Activated naive CD4-positive, alpha-beta T cell treated with anti-CD3 and anti-CD28 coated beads for 36 hours (primary cell): ENCODE data around the gene SCN4B. TPM values are rescaled to one million over a fixed set of nuclear protein-coding genes. Genes with fewer than 3 reads are reported as not detected.
"Not testable (repeated sequence)": the region's sequence is repeated elsewhere in the genome, so short reads cannot be mapped to it uniquely, and the experiment has no call there.

Experiments used
- CTCF ChIA-PET: fragments of 350-600 bp; sonication (Branson Sonifier 250); formaldehyde crosslinking; loops from one replicate; lab custom pipeline; 2021; ENCODE audit warnings: antibody characterized with exemption; lab: Charles Lee
- DNase-seq: peaks from one replicate; pipeline ENCODE4 v3.0.0-alpha.2; 2020
- H3K27ac Mint-ChIP-seq: one replicate; pipeline ENCODE4 v1.8.0; 2021; ENCODE audit warnings: mild to moderate bottlenecking, mixed read lengths
- H3K27me3 Mint-ChIP-seq: one replicate; pipeline ENCODE4 v1.8.0; 2021; ENCODE audit warnings: low read depth, mixed read lengths
- H3K36me3 Mint-ChIP-seq: one replicate; pipeline ENCODE4 v1.8.0; 2021; ENCODE audit warnings: low read depth, mixed read lengths
- H3K4me1 Mint-ChIP-seq: one replicate; pipeline ENCODE4 v1.8.0; 2021; ENCODE audit warnings: low read depth, mixed read lengths
- H3K4me3 Mint-ChIP-seq: one replicate; pipeline ENCODE4 v1.8.0; 2021; ENCODE audit warnings: mild to moderate bottlenecking, moderate library complexity, mixed read lengths
- H3K9me3 Mint-ChIP-seq: one replicate; pipeline ENCODE4 v1.8.0; 2021; ENCODE audit warnings: mixed read lengths
- intact Hi-C: fragments of 100-400 bp; cut with micrococcal nuclease; formaldehyde crosslinking; loops from one replicate; pipeline ENCODE4 v1.15.1; 2023
- total RNA-seq, 2 experiments: library from RNA; stranded (reverse); gene quantifications; one replicate each; pipeline ENCODE4 v1.2.3, GENCODE V29; 2021

The SCN4B gene, protein sequence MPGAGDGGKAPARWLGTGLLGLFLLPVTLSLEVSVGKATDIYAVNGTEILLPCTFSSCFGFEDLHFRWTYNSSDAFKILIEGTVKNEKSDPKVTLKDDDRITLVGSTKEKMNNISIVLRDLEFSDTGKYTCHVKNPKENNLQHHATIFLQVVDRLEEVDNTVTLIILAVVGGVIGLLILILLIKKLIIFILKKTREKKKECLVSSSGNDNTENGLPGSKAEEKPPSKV
- under 1 TPM; 0.07 to 0.12 TPM for total RNA-seq

DNA sequence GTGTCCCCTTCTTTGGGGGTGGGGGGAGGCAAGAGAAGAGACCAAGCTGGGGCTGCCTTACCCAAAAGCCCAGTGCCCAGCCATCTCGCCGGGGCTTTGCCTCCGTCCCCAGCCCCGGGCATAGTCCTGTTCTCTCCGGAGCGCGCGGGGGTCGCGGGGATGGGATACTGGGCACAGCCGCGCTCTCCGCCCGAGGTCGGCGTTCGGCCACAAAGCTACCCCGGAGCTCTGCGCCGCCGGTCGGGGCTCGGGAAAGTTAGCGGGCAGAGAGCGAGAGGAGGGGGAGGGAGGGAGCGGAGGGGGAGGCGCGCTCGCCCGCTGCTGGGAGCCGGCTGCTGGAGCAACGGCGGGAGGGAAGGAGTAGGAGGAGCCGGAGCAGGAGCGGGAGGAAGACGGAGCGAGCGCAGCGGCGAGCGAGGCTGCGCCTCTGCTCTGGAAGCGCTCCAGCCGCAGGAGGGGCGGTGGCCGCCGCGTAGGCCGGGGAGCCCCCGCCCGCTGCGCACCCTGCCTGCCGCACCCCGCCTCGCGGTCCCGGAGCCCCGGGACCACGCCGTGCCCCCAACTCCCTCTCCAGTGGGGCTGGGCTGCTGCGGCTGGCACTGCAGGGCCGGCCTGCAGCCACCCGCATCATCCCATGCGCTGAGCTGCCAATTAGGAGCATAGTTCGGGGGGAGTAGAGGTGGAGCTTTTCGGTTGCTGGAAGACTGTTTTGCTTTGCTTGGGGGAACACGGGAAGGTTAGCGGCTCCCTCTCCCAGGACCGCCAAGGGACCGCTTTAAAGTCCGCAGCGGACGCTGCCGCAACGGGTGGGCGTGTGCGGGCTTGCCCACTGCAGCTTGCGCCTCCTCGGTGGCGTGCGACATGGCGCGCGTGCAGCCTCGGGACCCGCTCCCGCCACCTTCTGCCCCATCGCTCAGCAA lies at the start of gene SCN4B:
Gene SCN4B, minus strand, starts transcription at position 272 of the 920 bp plus-strand sequence. Its CDS starts 150 bp downstream, at position 122.
- Mint-ChIP-seq H3K4me3 (peak within 1 kb of the TSS; percentile 60), H3K27ac (no peak within 1 kb of the TSS), H3K27me3 (peaks cover 58% of the 10 kb centered on the region), H3K4me1 (peaks cover 11% of the 10 kb centered on the region), H3K9me3 (no peaks in the 10 kb centered on the region), H3K36me3 (no peaks in the 10 kb centered on the region)
- no peak for DNase-seq
- CTCF ChIA-PET: interaction anchor here (1.0 to 2.2 kb wide), 2 partner anchors 8 to 19 kb away, joined by 3 to 14 read pairs; no protein-coding TSS in a partner anchor
- intact Hi-C loops: no loop called here

DNA sequence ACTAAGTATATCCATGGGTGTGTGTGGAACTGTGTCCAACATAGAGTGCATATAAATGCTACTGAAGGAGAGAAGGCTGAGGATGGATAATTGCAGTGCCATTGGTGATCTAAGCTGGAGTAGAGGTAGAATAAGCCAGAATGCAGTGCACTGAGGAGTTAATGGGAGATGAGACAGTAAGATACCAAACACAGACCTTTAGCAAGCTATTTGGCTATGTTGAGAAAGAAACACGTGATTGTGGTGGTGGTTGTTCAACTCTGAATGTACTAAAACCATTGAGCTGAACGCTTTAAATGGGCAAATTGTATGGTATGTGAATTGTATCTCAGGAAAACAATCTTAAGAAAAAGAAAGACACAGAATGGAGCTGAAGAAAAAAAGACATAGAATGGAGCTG lies 49.3 kb upstream of the SCN4B start:
- Mint-ChIP-seq H3K27me3 (no peaks in the 10 kb centered on the region), H3K9me3 (no peaks in the 10 kb centered on the region), H3K4me3 (no peak overlapping the region), H3K4me1 (peaks cover 12% of the 10 kb centered on the region), H3K36me3 (peaks cover 25% of the 10 kb centered on the region), H3K27ac (no peak overlapping the region)
- CTCF ChIA-PET: interaction anchor here (0.7 to 2.0 kb wide), 10 partner anchors 10 to 146 kb away, joined by 3 to 7 read pairs (median 4); partner anchors contain the start of genes JAML and MPZL3
- intact Hi-C loops: loop anchor here (1.0 kb wide), 2 partner anchors 15 to 39 kb away; no protein-coding TSS in a partner anchor
- DNase-seq: no peak

DNA sequence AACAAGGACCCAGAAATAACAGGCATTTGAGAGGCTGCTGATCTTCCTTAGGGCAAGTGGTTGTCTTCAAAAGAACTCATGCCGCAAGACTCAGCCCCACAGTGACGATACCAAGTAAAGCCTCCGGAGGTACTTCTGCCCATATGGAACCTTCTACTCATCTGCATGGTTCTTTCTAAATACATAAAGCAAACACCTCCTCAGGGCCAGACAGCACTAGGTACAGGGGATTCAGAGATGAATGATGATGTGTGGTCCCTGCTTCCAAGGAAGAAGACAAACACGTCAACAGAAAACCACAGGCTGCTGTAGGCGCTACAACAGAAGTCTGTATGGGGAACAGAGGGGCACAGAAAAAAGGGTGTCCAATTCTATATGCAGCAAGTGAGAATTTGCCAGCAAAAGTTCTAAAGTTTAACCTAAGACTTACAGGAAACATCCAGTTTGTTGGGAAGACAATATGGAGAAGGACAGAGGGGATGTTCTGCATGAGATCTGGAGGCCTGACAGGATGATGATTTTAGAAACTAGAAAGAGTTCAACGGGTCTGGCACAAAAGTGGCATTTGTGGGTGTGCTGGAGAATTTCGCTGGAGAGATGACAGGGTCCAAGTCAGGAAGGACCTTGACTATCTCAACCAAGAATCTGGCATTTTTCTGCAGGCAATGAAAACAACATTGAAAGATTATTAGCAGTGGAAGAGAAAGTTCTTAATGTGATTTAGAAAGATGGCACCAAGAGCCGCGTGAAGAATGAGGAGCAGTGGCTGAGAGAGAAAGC lies 48.5 kb upstream of the SCN4B start:
- DNase-seq: peak; percentile 41
- H3K4me3 Mint-ChIP-seq: no peak overlapping the region
- no peaks in the 10 kb centered on the region for H3K9me3 Mint-ChIP-seq
- H3K4me1 Mint-ChIP-seq: peaks cover 12% of the 10 kb centered on the region
- intact Hi-C loops: loop anchor here (1.0 kb wide), 1 partner anchor 40 kb away; no protein-coding TSS in a partner anchor
- H3K27me3 Mint-ChIP-seq: no peaks in the 10 kb centered on the region
- H3K36me3 Mint-ChIP-seq: peaks cover 19% of the 10 kb centered on the region
- H3K27ac Mint-ChIP-seq: no peak overlapping the region
- CTCF ChIA-PET: interaction anchor here (1.7 to 2.0 kb wide), 2 partner anchors 15 to 81 kb away, joined by 3 to 7 read pairs; no protein-coding TSS in a partner anchor

DNA sequence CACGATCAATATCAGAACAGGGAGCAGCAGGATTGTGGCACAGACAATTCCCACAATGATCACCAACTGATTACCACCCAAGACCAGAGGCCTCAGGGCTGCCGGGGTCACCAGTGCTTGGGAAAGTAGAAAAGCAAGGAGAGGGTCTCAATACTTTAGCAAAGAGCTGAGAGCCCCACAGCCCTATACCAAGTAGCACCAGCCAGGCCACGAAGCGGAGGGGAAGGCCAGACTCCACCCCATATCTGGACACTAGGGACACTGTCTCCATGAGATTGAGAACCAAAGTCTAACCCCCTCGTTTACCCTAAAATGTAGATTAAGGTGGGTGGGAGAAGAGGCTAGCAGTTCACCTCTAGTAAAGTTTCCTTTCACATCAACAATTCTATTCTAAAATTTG lies 47.9 kb upstream of the SCN4B start:
- DNase-seq: no peak
- H3K27ac Mint-ChIP-seq: no peak overlapping the region
- peaks cover 13% of the 10 kb centered on the region for H3K36me3 Mint-ChIP-seq
- peaks cover 12% of the 10 kb centered on the region for H3K4me1 Mint-ChIP-seq
- CTCF ChIA-PET: interaction anchor here (1.7 to 2.8 kb wide), 5 partner anchors 42 to 88 kb away, joined by 3 to 36 read pairs (median 30); partner anchors contain the start of gene MPZL2
- H3K4me3 Mint-ChIP-seq: no peak overlapping the region
- no peaks in the 10 kb centered on the region for H3K27me3 Mint-ChIP-seq
- no peaks in the 10 kb centered on the region for H3K9me3 Mint-ChIP-seq
- intact Hi-C loops: no loop called here

DNA sequence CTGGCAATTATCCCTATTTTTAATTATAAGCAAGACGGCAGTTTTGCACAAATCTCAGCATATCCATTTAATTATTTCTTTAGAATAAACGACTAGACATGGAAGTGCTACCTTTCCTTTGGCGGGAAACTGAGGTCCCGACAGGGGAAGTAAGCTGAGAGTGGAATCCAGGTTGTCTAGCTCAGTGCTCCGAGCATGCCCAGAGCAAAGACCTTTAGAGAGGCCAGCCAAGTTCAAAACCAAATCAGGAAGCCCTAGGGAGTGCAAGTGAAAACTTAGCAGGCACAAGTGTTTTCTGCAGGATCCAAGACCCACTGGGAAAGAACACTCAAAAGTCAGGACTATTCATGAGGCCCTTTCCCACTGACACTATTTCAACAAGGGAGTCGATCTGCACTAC lies 46.5 kb upstream of the SCN4B start:
- H3K9me3 Mint-ChIP-seq: no peaks in the 10 kb centered on the region
- peaks cover 12% of the 10 kb centered on the region for H3K4me1 Mint-ChIP-seq
- peaks cover 13% of the 10 kb centered on the region for H3K36me3 Mint-ChIP-seq
- no peaks in the 10 kb centered on the region for H3K27me3 Mint-ChIP-seq
- peak overlapping the region; percentile 67 for H3K27ac Mint-ChIP-seq
- DNase-seq: no peak
- CTCF ChIA-PET: interaction anchor here (0.6 to 2.8 kb wide), 47 partner anchors 8 to 178 kb away, joined by 3 to 42 read pairs (median 6); partner anchors contain the start of genes CD3D, CD3E, JAML and MPZL2
- intact Hi-C loops: loop anchor here (5.0 kb wide), 1 partner anchor 288 kb away; no protein-coding TSS in a partner anchor
- H3K4me3 Mint-ChIP-seq: no peak overlapping the region

DNA sequence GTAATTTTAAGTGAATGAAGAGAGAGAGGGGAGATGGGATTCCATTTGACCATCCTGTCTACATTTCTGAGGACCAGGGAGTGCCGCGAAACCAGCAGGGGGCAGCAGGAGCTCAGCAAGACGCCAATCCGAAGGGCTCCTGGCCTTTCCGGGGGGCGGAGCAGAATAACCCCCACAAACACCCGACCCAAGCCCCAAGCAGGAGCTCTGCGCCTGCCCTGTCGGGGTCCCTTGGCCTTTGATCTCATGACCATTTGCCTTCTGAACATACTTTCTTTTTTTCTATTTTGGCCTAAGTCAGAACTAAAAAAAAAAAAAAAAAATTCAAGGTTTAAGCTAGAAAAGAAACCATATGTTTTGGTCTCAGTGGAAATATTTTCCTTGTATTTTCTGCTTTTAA lies 45.7 kb upstream of the SCN4B start:
- H3K27ac Mint-ChIP-seq: peak overlapping the region; percentile 69
- CTCF ChIA-PET: interaction anchor here (0.6 to 2.8 kb wide), 55 partner anchors 9 to 237 kb away, joined by 3 to 42 read pairs (median 6); partner anchors contain the start of genes CD3D, CD3E, JAML and MPZL2
- H3K36me3 Mint-ChIP-seq: peaks cover 17% of the 10 kb centered on the region
- peak; percentile 88 for DNase-seq
- no peaks in the 10 kb centered on the region for H3K27me3 Mint-ChIP-seq
- H3K4me3 Mint-ChIP-seq: no peak overlapping the region
- H3K9me3 Mint-ChIP-seq: no peaks in the 10 kb centered on the region
- peaks cover 12% of the 10 kb centered on the region for H3K4me1 Mint-ChIP-seq
- intact Hi-C loops: loop anchor here (1.0 to 5.0 kb wide), 3 partner anchors 46 to 289 kb away; no protein-coding TSS in a partner anchor

DNA sequence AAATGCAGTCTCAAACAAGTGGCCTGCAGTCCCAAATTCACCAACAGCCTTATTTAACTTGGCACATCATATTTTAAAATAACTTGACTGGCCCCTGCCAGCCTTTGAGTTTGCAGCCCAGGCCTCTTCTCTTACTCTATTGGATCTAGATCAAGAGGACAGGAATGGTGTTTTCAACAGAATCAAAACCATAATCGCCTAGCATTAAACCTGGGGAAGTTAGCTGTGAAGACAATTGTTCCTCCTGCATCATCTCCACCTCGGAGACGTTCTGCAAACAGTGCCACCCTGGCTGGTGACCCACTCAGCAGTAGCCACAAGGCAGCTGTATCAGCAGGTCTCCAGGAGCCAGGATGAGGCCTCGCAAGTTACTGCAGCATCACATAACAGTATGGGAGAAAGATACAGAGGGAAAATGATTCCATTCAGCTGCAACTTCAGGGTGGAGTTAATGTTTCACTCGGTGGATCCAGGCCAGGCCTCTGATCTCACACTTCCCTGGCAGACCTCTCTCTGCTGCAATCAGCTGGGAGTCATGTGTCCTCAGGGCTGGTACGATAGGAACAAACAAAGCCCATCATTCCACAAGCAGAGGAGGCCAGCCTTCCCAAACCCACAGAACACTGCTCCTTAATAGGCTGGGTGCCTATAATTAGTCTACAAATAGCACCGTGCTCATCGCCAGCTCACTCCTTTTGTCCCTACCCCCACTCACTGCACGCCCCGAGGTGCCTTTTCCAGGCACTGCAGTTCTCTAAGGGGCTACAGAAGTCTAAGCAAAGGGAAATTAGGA lies 42.4 kb upstream of the SCN4B start:
- peaks cover 37% of the 10 kb centered on the region for H3K36me3 Mint-ChIP-seq
- CTCF ChIA-PET: interaction anchor here (0.9 to 1.4 kb wide), 3 partner anchors 21 to 24 kb away, joined by 3 read pairs; no protein-coding TSS in a partner anchor
- H3K27ac Mint-ChIP-seq: no peak overlapping the region
- no peak for DNase-seq
- H3K27me3 Mint-ChIP-seq: no peaks in the 10 kb centered on the region
- intact Hi-C loops: loop anchor here (5.0 kb wide), 1 partner anchor 292 kb away; no protein-coding TSS in a partner anchor
- H3K4me1 Mint-ChIP-seq: peaks cover 12% of the 10 kb centered on the region
- peaks cover 7% of the 10 kb centered on the region for H3K9me3 Mint-ChIP-seq
- H3K4me3 Mint-ChIP-seq: no peak overlapping the region

DNA sequence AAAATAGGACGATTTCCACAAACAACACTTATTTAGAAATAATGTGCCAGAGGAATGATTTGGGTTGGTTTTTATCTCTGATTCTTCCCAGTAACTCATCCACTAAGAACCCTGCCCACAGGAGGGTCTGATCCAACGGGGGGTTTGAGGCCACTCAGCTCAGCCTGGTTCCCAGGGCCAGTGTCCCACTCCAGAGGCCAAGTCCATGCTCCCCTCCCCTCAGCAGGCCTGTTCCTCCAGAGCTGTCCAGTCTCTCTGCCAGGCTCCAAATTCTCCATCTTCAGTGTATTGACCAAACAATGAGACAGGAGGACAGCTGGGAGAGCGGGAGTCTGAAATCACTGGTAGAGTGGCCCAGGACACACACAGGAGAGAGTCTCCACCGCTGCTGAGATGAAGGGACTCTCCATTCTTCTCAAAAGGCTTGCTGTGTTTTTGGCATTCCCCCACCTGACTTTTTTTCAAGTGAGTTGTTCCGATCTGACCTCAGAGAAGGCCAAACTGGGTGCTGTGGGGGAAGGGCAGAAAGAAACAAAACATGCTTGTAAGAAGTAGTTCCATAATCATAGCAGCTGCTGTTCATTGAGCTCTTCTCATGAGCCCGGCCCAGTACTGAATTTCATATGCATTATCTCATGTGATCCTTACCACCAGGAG lies 41.4 kb upstream of the SCN4B start:
- Mint-ChIP-seq H3K27me3 (no peaks in the 10 kb centered on the region), H3K4me3 (no peak overlapping the region), H3K9me3 (peaks cover 7% of the 10 kb centered on the region), H3K27ac (no peak overlapping the region), H3K4me1 (peaks cover 8% of the 10 kb centered on the region), H3K36me3 (peaks cover 36% of the 10 kb centered on the region)
- CTCF ChIA-PET: no interaction called here
- DNase-seq: no peak
- intact Hi-C loops: no loop called here

DNA sequence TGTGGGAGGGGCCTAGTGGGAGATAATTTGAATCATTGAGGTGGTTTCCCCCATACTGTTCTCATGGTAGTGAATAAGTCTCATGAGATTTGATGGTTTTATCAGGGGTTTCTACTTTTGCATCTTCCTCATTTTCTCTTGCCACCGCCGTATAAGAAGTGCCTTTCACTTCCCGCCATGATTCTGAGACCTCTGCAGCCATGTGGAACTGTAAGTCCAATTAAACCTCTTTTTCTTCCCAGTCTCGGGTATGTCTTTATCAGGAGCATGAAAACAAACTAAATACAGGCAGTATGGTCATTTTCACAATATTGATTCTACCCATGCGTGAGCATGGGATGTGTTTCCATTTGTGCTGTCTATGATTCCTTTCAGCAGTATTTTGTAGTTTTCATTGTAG lies 40.2 kb upstream of the SCN4B start:
- H3K27ac Mint-ChIP-seq, H3K4me1 Mint-ChIP-seq, H3K9me3 Mint-ChIP-seq, DNase-seq, H3K4me3 Mint-ChIP-seq, intact Hi-C loops, H3K27me3 Mint-ChIP-seq: not testable (repeated sequence)
- CTCF ChIA-PET: interaction anchor here (0.6 kb wide), 1 partner anchor 46 kb away, joined by 3 read pairs; no protein-coding TSS in a partner anchor
- H3K36me3 Mint-ChIP-seq: peaks cover 34% of the 10 kb centered on the region

DNA sequence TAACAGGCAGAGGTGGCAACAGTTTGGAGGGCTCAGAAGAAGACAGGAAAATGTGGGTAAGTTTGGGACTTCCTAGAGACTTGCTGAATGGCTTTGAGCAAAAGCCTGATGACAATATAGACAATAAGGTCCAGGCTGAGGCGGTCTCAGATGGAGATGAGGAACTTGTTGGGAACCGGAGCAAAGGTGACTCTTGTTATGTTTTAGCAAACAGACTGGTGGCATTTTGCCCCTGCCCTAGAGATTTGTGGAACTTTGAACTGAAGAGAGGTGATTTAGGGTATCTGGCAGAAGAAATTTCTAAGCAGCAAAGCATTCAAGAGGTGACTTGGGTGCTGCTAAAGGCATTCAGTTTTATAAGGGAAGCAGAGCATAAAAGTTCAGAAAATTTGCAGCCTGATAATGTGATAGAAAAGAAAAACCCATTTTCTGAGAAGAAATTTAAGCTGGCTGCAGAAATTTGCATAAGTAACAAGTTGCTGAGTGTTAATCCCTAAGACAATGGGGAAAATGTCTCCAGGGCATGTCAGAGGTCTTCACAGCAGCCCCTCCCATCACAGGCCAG lies 38.4 kb upstream of the SCN4B start:
- H3K4me1 Mint-ChIP-seq, intact Hi-C loops, DNase-seq, H3K9me3 Mint-ChIP-seq, H3K27ac Mint-ChIP-seq, H3K4me3 Mint-ChIP-seq, H3K27me3 Mint-ChIP-seq: not testable (repeated sequence)
- H3K36me3 Mint-ChIP-seq: peaks cover 28% of the 10 kb centered on the region
- CTCF ChIA-PET: interaction anchor here (1.1 kb wide), 1 partner anchor 19 kb away, joined by 4 read pairs; no protein-coding TSS in a partner anchor
